Stimulated activated CD8-positive, alpha-beta memory T cell treated with anti-CD3 and anti-CD28 coated beads, Interleukin-2, amount 100 ng/mL, for 1 hour (primary cell): ENCODE measurements around the gene STK32C.

Source experiments
- DNase-seq, 2 donors: peaks; one replicate each; pipeline ENCODE4 v3.0.0-alpha.2; 2020; ENCODE audit warnings: low read depth in 2 of 2

The STK32C gene

DNA sequence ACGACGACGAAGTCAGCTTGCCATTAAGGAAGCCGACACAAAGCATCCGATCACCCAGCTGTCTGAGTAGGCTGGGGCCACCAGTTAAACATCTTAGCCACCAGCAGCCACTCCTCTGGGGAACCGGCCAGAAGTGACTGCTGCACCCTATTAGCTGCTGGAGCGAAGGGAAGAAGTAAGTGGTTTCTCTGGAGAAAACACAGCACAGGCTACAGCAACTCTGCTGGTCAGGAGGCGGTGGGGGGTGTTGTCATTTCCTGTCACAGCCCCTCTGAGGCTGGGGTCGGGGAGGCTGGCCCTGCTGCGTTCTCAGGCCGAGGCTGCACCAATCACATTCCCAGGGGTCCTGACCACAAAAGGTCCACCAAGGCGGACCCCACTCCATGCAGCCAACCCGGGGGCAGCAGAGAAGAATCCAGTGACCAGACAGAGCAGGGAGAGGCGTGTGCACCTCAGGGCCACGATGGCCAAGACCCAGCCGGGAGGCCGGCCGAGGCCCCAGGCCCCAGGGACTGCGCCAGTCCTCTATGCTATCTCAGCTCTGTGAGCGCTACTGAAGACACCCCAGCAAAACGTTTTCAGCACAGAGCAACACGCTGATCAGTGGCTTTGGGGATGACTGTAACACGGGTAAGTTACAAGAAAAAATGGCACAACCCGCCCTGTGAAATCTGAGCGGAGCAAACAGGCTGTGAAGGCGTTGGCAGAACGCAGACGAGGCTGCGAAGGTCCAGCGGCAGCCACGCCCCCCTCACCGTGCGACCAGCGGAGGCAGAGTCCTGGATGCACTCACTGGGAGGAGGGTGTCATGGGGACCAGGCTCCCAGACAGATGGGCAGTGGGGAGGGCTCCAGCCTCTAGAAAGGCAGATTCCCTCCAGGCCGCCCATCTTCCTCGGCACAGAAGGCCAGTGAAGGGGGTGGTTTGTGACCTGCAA, 24.8 kb downstream of the STK32C start:
- no peak for DNase-seq

DNA sequence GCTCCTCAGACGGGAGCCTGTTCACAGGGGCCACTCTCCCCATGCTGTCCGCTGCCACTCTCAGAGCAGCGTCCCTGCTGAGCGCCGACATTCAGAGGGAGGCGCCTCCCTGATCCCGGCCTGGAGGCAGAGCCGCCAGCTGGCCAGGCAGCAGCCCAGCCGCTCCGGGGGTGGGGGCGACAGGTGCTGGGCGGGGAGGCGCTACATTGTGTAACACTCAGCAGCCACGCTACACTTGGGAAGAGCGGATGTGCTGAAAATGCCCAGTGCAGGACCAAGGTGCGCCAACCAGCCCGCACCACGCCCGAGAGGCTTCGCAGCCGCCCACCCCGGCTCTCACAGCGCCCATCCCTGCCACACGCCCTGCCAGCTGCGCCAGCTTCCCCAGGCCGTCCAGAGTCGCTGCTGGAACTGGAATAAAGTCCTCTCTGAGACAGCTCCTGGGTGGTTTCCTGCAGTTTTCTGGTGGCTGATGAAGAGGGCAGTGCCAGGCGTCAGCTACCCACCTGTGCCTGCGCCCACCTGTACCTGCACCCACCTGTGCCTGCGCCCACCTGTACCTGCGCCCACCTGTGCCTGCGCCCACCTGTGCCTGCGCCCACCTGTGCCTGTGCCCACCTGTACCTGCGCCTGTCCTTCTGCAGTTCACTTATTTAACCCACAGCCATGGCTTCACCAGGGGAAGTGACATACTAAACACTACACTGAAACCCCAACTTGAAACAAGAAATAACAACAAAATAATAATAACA, 25.7 kb downstream of the STK32C start:
- DNase-seq = no peak

DNA sequence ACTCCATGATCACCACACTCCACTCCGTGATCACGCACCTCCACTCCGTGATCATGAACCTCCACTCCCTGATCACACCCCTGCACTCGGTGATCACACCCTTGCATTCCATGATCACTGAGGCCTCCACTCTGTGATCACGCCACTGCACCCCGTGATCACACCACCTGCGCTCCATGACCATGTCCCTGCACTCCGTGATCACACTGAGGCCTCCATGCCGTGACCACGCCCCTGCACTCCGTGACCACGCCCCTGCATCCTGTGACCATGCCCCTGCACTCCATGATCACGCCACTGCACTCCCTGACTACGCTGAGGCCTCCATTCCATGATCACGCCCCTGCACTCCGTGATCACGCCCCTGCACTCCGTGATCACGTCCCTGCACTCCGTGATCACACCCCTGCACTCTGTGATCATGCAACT, 27.1 kb downstream of the STK32C start:
- no peak for DNase-seq

DNA sequence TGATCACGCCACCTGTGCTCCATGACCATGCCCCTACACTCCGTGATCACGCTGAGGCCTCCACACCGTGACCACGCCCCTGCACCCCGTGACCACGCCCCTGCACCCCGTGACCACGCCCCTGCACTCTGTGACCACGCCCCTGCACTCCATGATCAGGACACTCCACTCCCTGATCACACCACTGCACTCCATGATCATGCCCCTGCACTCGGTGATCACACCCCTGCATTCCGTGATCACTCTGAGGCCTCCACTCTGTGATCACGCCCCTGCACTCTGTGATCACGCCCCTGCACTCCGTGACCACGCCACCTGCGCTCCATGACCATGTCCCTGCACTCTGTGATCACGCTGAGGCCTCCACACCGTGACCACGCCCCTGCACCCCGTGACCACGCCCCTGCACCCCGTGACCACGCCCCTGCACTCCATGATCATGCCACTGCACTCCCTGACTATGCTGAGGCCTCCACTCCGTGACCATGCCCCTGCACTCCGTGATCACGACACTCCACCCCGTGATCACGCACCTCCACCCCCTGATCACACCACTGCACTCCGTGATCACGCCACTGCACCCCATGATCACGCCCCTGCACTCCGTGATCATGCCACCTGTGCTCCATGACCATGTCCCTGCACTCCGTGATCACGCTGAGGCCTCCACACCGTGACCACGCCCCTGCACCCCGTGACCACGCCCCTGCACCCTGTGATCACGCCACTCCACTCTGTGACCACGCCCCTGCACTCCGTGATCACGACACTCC, 27.7 kb downstream of the STK32C start:
- DNase-seq = no peak

DNA sequence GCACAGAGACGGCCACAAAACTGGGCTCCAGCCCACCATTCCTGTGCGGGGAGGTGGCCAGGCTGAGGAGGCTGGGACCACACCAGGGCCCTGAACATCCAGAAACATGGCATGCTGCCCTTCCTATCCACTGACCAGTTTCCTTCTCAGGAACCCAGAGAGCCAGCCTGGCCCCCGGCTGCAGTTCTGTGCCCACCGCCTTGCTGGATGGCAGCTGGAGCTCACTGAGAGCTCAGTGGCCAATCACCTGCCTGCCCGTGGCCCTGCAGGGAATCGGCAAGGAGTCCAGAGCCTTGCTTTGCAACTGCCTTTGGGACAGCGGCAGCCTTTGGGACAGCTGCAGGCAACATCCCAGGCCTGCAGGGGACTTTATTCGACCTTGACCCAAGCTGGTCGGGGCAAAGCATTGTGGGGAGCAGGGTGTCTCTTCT, 30.4 kb downstream of the STK32C start:
- no peak for DNase-seq

DNA sequence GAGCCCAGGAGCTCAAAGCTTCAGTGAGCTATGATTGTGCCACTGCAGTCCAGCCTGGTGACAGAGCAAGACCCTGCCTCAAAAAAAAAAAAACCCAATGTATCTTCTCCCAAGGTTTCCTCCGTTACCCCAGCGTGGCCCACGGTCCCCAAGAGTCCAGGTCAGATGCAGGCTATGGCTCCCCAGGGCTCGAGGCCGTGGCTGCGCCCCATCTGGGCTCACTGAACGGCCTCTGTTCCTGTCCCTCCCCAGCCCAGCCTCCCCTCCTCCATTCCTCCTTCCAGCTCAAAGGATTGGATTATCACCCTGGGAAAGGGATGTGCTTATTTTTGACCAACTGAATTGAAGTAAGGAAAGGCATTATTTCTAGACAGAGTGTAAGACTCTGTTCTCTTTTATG, 31.0 kb downstream of the STK32C start:
- DNase-seq = no peak

DNA sequence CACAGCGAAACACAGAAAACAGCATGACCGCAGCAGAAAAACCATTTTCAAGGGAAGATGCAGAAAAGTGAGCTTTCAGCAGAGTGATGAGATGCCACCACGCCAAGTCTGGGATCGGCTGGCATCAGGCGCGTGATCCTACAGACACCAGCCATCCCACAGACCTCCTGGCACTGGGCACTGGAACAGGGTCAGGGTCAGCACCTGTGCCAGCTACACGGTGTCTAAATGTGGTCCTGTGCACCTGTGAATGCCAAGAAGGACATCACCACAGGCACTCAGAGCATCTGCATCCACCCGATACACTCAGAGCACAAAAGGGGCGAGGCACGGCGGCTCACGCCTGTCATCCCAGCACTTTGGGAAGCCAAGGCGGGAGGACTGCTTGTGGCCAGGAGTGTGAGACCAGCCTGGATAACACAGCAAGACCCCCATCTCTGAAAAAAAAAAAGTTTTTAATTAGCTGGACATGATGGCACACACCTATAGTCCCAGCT, 31.5 kb downstream of the STK32C start:
- DNase-seq = no peak

DNA sequence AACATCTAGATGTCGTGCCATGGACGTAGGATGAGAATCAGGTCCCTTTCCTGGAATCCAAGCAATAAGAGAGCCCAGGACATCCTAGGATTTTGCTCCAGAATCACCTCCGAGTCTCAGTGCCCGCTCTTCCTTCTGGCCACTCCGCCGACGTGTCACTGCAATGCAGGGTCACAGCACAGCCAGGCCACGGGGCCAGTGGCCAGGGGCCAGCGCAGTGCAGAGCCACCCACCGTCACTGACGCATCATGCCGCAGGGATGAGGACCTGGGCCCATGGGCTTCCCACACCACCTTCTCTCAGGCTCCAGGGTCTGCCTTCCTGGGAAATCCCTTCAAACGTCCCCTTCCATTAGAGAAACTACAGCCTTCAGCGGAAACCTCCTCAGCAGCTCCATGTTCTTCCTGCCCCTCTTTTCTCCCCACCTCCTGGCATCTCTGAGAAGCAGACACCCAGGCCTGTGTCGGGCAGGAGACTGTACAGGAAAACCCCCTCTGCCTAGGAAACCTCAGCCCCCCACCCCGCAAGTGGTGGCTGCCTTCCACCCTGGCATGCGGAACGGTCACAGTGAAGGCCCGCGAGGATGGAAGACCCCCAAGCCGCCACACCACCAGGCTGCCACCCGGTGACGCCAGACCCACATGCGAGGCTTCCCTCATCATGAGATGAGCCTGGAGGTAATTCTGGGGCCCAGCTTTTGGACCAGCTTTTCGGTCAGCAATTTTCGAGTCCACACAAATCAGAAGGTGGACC, 32.1 kb downstream of the STK32C start:
- DNase-seq = no peak

DNA sequence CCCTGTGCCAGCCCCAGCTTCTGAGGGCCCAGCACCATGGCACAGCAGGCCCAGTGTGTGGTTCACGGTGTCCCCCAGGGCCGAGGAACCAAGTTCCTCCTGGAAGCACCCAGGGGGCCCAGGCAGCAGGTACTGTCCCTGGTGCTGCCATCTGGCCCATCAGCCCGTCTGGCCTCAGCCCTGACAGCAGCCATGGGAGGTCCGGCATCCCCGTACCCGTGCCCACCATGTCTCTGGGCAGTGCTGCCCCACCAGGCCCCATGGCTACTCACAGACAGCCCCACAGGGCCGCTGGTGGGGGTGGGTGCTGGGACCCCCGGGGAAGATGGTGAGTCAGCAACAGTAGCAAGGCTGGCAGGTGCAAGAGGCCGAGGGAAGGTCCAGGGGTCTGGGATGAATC, 32.8 kb downstream of the STK32C start:
- DNase-seq = no peak

DNA sequence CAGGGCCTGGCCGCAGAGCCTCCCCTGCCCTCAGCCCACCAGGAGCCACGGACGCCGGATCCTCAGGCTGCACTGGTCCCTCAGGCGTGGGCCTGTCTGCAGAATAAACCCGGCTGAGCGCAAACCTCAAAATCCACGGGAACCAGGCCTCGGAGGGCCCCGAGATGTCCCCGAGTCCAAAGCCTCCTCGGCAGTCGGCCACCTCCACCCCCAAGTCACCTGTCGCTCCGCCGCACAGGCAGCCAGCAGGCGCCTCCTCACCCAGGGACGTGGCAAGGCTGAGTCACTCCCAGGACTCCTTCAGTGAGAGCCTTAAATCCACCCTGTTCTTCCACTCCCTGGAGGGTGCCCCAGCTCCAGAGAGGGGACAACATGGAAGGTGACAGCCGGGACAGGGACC, 33.2 kb downstream of the STK32C start:
- DNase-seq = no peak

DNA sequence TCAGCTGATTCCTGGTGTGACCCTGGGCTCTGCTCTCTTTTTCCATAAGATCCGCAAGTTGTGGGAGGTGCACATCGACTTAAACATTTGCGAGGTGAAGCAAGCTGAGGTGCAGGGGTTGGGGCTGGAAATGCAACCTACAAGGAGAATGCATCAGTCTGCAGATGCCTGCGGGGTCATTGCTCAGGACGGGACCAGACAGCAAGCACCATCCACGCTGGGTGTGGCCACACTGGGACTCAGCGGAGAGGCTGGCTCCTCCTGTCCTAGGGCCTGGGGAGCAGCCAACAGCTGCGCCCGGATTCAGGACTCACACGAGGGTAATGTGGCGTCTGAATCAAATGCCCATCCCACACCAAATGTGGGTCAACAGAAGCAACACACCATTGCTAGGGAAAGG, 33.8 kb downstream of the STK32C start:
- DNase-seq = no peak

DNA sequence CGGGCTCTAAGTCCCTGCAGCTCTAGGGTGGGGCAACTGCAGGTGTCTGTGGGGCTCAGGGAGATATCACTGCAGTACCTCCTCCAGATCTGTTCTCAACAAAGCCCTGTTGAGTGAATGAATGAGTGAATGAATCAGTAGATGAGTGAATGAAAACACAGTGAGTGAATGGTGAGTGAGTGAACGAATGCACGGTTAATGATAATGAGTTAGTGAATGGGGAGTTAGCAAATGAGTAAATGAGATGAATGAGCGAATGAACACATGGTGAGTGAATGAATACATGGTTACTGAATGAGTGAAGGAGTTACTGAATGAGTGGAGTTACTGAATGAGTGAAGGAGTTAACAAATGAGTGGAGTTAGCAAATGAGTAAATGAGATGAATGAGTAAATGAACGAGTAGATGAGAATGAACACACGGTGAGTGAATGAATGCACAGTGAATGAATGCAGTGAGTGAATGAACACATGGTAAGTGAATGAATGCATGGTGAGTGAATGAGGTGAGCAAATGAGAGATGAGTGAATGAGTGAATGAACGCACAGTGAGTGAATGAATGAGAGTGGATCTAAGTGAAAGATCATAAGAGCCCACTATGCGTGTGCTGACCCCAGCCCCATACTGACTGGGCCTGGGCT, 34.3 kb downstream of the STK32C start:
- no peak for DNase-seq

DNA sequence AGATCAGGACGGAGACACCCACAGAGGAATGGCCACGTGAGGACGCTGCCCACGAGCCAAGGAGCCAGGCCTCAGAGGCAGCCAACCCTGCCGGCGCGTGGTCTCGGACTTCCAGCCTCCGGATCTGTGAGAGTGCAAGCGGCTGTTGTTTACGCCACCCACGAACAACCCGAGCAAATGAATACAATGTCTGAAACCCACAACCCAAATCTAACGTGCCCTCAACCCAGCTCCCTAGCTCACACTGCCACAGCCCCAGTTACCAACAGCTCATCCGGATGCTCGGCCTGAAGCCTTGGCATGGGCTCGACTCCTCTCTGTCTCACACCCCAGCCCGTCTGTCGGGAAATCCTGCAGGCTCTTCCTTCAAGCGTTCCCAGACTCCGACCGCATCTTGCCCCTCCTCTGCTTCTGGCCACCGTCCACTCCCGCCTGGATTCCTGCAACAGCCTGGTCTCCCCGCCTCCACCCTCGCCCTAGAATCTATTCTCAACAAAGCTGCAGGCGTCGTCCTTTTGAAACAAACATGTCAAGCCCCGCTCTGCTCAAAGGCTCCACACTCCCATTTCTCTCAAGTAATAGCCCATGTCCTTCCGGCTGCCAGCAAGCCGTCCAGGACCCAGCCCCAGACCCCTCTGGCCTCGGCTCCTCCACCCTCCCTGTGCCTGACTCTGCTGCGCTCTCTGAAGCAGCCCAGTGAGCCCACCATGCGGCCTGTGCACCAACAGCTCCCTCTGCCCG, 35.3 kb downstream of the STK32C start:
- DNase-seq = no peak

DNA sequence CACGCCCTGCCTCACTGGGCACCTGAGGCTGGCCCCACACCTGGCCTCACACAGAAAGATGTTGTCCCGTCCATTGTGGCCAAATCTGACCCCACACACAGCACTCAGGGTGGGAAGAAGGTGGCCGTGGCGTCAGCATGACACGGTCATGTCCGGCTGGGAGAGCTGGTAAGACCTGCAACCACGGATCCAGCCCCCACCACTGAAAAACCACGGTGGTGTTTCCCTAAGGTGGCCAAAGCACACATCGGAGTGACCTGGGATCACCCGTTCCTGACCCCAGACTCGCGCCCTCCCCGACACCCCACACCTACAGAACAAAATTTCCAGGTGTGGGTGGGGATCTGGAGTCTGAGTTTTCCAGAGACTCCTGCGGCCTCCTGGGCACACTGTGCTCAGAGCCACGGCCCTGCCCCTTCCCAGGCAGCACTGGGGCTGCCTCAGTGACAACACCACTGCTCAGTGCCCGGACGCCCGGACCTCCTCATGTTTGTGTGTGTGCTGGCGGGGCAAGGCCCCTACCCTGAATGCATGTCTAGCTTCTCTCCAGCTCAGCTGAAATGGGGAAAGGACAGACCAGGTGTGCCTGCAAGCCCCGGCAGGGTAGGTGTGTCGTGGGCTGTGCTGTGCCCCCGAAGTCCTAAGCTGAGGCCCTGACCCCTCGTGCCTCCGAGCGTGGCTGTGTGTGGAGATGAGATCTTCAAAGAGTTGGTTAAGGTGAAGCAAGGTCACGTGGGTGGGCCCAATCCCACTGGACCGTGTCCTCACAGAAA, 36.1 kb downstream of the STK32C start:
- no peak for DNase-seq

DNA sequence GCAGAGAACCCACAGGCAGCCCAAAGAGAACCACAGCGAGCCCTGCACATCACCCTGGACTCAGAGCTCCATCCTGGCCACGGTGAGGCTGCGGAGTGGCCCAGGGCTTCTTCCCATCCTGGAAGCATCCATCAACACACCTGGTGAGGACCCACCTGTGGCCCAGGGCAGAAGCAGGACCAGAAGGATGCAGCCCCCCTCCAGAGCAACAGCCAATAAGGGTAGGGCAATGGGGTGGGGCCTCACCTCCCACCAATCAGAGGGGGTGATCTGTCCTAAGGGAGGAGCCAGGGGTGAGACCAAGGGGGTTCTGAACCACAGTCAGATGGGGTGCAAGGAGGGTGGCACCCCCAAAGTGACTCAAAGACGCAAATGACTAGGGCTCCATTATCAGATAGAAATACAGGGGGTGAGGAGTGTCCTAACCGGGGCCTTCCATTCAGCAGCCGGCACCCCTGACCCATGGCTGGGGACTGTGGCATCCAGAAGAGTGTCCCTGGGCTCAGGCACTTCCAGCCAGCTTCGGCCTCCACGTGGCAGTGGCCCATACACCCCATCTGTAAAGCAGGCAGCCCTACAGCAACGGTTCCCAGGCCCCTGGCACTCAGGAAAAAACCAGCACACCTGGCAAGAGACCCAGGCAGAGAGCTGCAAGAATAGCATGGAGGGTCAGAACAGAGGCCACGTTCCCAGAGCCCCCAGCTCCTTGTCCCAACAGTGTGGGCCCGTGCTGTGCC, 36.9 kb downstream of the STK32C start:
- no peak for DNase-seq

DNA sequence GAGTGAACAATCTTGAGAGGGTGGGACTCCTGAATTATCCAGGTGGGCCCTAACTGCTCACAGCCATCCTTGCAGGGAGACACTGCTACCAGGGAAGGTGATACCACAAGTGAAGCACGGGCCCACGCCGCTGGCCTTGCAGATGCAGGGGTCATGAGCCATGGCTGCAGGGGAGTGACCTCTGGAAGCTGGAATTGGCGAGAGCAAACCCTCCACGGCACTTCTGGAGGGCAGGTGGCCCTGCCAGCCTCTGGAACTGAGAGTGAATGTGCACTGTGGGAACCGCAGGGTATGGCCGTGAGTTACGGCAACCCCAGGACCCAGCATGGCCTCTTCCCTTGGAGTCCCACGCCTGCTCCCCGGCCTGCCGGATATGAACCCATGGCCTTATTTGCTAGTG, 37.5 kb downstream of the STK32C start:
- DNase-seq = no peak

DNA sequence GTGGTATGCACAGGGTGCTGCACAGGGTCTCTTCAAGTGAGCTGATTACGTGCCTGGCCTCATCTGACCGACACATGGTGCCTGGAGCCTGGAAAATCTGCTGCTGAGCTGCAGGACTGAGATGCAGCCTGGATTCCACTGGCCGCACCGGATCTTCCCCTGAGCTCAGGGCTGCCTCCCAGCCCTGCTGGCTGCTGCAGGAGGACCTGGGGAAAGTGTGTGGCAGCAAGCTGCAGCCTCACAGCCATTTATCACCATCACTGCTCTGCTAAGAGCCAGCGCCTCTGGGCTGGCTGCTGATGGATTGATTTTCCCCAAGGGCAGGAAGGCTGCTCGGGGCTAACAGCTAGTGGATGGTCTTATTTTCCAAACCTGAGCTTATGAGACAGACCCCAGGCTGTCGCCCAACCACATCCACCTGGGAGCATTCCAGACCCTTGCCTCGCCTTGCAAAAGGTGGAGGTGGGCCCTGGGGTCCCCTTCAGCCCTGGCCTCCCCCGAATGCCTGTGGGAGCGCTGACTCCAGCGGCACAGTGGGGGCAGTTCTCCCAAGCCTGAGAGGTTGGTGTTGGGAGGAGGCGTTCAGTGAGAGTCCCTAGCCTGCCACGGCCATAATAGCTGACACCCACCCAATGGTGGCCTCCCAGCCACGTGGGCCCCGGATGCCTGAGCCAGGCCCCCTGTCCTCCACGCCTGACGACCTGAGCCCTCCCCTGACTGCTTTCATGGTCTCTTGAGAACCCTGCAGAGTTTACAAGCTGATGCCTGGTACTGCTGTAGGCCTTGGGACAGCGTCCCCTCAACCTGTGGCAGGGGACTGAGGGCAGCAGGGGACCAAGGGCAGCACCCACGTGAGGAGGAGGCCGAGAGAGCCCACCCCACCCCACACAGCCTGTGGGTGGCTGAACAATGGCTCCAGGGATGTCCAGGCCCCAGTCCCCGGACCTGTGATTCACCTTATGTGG, 38.2 kb downstream of the STK32C start:
- no peak for DNase-seq
